LNCAP (cell line): ENCODE results near the gene PTPRD.

ENCODE experiments used
- TF ChIP-seq, protein P1 (sequence below): fragments of 450-650 bp; IDR thresholded peaks from 2 replicates; pipeline ENCODE4 v1.5.1; 2017; ENCODE audit warnings: mild to moderate bottlenecking

The PTPRD gene

DNA sequence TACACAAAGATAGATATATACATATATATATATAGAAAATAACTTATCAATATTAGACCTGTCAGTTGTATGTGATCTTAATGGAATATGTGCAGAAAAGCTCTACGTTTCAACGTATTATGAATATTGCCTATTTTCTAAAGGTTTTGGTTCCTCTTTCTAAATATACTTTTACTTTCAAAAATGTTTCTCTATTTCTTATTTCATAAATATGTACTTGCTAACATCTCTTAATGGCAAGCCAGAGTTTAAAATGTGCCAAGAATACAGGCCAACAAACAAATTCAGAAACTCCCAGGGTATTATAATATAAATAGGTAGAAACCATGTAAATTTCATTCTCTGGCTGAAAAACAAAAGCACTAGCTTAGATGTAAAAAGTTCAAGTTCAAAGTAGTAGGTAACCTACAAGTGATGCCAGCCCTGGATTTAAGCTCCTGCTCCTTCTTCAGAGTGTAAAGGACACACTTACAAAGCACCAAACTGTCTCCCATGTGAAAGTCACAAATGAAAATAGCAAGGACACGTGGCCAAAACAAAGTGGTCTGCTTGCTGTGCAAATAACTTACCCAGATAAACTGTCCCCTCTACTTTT lies 2128.1 kb downstream of the PTPRD start:
- TF ChIP-seq, protein P1, sequence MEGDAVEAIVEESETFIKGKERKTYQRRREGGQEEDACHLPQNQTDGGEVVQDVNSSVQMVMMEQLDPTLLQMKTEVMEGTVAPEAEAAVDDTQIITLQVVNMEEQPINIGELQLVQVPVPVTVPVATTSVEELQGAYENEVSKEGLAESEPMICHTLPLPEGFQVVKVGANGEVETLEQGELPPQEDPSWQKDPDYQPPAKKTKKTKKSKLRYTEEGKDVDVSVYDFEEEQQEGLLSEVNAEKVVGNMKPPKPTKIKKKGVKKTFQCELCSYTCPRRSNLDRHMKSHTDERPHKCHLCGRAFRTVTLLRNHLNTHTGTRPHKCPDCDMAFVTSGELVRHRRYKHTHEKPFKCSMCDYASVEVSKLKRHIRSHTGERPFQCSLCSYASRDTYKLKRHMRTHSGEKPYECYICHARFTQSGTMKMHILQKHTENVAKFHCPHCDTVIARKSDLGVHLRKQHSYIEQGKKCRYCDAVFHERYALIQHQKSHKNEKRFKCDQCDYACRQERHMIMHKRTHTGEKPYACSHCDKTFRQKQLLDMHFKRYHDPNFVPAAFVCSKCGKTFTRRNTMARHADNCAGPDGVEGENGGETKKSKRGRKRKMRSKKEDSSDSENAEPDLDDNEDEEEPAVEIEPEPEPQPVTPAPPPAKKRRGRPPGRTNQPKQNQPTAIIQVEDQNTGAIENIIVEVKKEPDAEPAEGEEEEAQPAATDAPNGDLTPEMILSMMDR, result no peak

DNA sequence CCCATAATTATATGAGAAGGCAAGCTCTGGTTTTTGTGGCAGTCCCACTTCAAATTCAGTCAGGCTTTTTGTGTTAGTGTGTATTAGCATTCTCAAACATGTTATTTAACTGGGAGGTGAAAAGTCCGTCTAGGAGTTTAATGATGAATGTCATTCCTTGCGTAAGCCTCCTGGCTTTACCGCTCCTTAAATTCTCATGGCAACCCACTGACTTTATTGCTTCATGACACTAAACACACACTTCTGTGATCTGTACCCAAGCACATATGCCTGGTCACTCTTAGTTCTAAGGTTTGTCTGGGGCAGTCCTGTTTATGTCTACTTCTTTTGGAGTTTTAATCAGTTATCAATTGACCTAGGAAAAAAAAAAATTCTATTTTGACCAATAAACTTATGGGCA lies 2135.4 kb downstream of the PTPRD start:
- TF ChIP-seq, protein P1, result no peak

DNA sequence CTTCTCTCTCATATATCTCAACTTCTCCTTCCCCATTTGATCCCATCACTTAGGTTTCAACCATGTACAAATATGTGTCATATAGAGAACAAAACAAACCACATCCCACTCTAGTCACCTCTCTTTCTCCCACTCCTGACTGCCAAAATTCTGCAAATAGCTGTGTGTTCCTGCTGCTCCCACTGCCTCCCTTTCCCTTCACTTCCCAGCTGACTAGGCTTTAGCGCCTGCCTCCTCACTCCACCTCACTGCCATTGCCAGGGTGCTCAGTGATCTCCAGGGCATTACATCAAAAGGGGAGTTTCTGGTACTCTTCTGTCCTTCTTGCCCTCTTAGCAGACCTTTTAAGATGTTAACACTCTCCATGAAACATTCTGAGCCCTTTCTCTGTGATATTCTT lies 2137.9 kb downstream of the PTPRD start:
- TF ChIP-seq, protein P1, result no peak

DNA sequence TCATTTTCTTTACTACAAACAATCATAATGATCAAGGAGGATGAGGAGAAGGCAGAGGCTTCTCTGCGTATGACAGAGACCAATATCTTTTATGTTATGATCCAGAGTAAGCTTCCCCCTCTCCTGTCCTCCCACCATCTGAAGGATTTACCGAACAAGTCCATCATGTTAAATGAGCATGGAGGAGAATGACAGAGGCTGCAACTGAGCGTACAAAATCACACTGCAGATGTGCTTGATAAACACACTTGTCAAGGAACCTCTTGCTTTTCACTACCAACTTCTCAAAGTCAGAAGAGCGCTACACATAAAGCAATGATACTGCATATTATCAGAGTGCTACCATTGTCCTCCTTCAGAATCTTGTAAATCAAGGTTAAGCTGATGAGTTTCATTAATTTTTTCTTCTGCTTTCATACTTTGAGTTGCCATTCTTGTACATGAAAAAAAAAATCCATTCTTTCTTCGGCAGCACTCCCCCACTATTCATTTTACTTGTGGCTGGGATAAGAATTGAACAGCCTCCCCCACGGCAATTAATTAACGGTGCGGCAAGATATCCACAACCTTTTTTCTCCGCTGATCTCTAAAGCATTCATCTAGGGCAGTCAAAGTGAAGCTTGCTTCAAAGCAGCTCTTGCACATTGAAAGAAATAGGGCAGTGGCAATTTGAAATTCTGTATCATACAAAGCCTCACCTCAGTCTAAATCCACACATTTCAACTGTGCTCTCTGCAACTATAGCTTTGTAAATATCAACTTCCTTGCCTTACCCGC lies 2139.4 kb downstream of the PTPRD start:
- TF ChIP-seq, protein P1, result no peak

DNA sequence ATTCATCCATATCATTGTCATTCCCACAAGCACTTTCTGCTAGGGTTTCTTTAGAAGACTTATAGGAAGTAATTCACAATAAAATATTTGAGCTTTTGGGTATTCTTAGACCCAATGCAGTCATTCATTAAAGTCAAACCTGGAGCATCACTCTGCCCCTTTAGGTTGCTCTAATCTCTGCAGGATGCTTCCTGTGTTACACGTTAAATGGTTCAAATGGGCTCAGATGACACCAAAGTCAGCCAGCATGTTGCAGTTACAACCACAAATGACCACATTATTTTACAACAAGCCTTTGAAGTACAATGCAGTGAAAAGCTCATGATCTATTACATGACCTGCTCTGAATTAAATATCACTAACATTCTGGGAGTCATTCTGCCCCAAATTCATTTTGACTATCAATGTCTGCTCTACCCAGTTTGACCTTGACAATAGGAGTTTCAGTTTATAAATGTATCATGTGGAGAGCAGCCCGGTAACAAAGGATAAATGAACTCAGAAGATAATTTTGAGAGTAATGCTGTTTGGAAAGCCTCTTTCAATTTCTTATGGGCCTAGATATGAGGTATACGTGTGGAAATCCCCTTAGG lies 2144.7 kb downstream of the PTPRD start:
- TF ChIP-seq, protein P1, result no peak

DNA sequence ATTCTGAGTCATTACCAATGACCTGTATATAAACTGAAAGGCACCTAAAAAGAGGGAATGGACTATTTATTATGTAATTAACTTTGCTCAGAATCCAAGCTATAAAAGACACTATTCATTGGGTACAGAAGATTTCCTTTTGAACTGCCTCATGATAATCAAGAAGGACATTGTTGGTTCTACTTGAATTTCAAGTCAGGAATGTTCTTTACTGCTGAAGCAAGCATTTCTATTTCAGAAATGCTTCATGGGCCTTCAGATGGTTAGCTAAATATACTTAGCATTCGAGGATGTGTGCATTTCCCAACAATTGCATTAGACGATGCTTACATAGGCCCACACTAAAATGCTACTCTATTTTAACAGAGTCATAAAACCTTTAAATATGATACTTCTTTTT lies 2155.0 kb downstream of the PTPRD start:
- TF ChIP-seq, protein P1, result no peak

DNA sequence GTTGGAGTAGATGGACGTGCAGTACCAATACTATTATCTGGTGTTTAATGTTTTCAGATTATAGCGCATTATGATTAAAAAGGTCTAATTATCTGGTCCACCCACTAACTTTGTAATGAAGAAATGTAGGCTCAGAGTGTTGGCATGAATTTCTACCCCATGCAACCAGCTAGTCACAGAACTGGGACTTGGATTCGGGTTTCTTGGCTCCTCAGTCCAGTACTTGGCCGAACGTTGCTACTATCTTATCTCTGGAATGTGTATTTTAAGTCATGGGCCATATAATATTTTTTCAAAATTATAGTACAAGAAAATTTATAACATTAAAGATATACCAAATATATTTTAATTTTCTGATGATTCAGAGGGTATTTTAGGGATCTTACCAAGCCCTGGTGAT lies 2155.7 kb downstream of the PTPRD start:
- TF ChIP-seq, protein P1, result no peak
